HG03558 (cell line): Measurements from ENCODE around the gene SLC35F5.
"Not testable (repeated sequence)": the region's sequence is repeated elsewhere in the genome, so short reads cannot be mapped to it uniquely, and the experiment has no call there.

ENCODE experiments used
- ATAC-seq: cut with Tn5 transposase; IDR thresholded peaks from one replicate; pipeline ENCODE4 v1.9.1; 2021; ENCODE audit warnings: moderate number of reproducible peaks; ENCODE audit not compliant: unreplicated experiment; ENCODE audit errors: extremely low read depth

The SLC35F5 gene

GRCh38 chr2:113756355-113757137 is at the start of gene SLC35F5:
TSS of gene SLC35F5 (minus strand) at chr2:113756642. CDS start at chr2:113756409, 233 bp downstream.
- peak; percentile 78 for ATAC-seq

GRCh38 chr2:113799375-113799774 is 42.9 kb upstream of the SLC35F5 start:
- no peak for ATAC-seq

GRCh38 chr2:113797237-113797636 is 40.8 kb upstream of the SLC35F5 start:
- ATAC-seq: no peak

- ATAC-seq: no peak
These were observed 40.2 kb upstream of the SLC35F5 start for GRCh38 chr2:113796592-113797175.

- ATAC-seq: no peak
These were observed 39.0 kb upstream of the SLC35F5 start for GRCh38 chr2:113795405-113795920.

GRCh38 chr2:113791697-113792590 is 35.5 kb upstream of the SLC35F5 start:
- ATAC-seq: peak; percentile 96

- ATAC-seq: no peak
These were observed 28.6 kb upstream of the SLC35F5 start for GRCh38 chr2:113784823-113785744.

GRCh38 chr2:113780472-113780871 is 24.0 kb upstream of the SLC35F5 start:
- ATAC-seq: no peak

- no peak for ATAC-seq
These were observed 20.9 kb upstream of the SLC35F5 start for GRCh38 chr2:113777371-113777770.

GRCh38 chr2:113776949-113777348 is 20.5 kb upstream of the SLC35F5 start:
- no peak for ATAC-seq

- ATAC-seq: not testable (repeated sequence)
These were observed 18.2 kb upstream of the SLC35F5 start for GRCh38 chr2:113774616-113775015.

GRCh38 chr2:113770929-113771328 is 14.5 kb upstream of the SLC35F5 start:
- ATAC-seq: no peak

GRCh38 chr2:113769555-113769954 is 13.1 kb upstream of the SLC35F5 start:
- ATAC-seq: no peak

- ATAC-seq: no peak
These were observed 12.3 kb upstream of the SLC35F5 start for GRCh38 chr2:113768770-113769169.

GRCh38 chr2:113767811-113768460 is 11.5 kb upstream of the SLC35F5 start:
- ATAC-seq: no peak

- ATAC-seq: no peak
These were observed 8.8 kb upstream of the SLC35F5 start for GRCh38 chr2:113765276-113765675.

- ATAC-seq: no peak
These were observed 6.1 kb upstream of the SLC35F5 start for GRCh38 chr2:113762377-113763118.

- ATAC-seq: no peak
These were observed 4.0 kb upstream of the SLC35F5 start for GRCh38 chr2:113760400-113760799.
